Measurements from ENCODE around the gene PHB1.

PHB1 gene

GRCh38 chr17:49456183-49456965 lies 41.7 kb upstream of the PHB1 start:
- no peak for TF ChIP-seq CTCF (IDR thresholded peaks at IDR 0.05; ENCODE audit: borderline replicate concordance, insufficient read depth, low read depth, low read length)
- H3K4me3 ChIP-seq (ENCODE audit: low read depth, low read length), result no peak overlapping the region

GRCh38 chr17:49455272-49455861 lies 40.7 kb upstream of the PHB1 start:
- no peak for TF ChIP-seq CTCF (IDR thresholded peaks at IDR 0.05; ENCODE audit: borderline replicate concordance, insufficient read depth, low read depth, low read length)
- no peak overlapping the region for H3K4me3 ChIP-seq (ENCODE audit: low read depth, low read length)

- TF ChIP-seq CTCF (IDR thresholded peaks at IDR 0.05; ENCODE audit: borderline replicate concordance, insufficient read depth, low read depth, low read length), result no peak
- no peak overlapping the region for H3K4me3 ChIP-seq (ENCODE audit: low read depth, low read length)
Observed at GRCh38 chr17:49454050-49454449, 39.4 kb upstream of the PHB1 start.

GRCh38 chr17:49452661-49453060 lies 38.0 kb upstream of the PHB1 start:
- H3K4me3 ChIP-seq (ENCODE audit: low read depth, low read length), result no peak overlapping the region
- no peak for TF ChIP-seq CTCF (IDR thresholded peaks at IDR 0.05; ENCODE audit: borderline replicate concordance, insufficient read depth, low read depth, low read length)

- TF ChIP-seq CTCF (IDR thresholded peaks at IDR 0.05; ENCODE audit: borderline replicate concordance, insufficient read depth, low read depth, low read length), result no peak
- H3K4me3 ChIP-seq (ENCODE audit: low read depth, low read length), result no peak overlapping the region
Observed at GRCh38 chr17:49452201-49452600, 37.5 kb upstream of the PHB1 start.

GRCh38 chr17:49450735-49451134 lies 36.1 kb upstream of the PHB1 start:
- TF ChIP-seq CTCF (IDR thresholded peaks at IDR 0.05; ENCODE audit: borderline replicate concordance, insufficient read depth, low read depth, low read length), result no peak
- H3K4me3 ChIP-seq (ENCODE audit: low read depth, low read length), result no peak overlapping the region

GRCh38 chr17:49450181-49450580 lies 35.5 kb upstream of the PHB1 start:
- no peak for TF ChIP-seq CTCF (IDR thresholded peaks at IDR 0.05; ENCODE audit: borderline replicate concordance, insufficient read depth, low read depth, low read length)
- no peak overlapping the region for H3K4me3 ChIP-seq (ENCODE audit: low read depth, low read length)

Data from GM12875 (cell line).